ENCODE measurements around the gene LRRC4. TPM values are rescaled to one million over a fixed set of nuclear protein-coding genes. Genes with fewer than 3 reads are reported as not detected.

Gene LRRC4
- total and polyA plus RNA-seq, 5 donors from 2014 or later: 0.06 TPM; not detected in 4

GRCh38 chr7:128074336-128074735, 43.1 kb upstream of the LRRC4 start:
- H3K27ac Mint-ChIP-seq: no peak overlapping the region
- DNase-seq (no peak), ATAC-seq (ENCODE audit: low read depth in 2 of 2) (no peak)
- Histone ChIP-seq H3K27me3 (ENCODE audit: control insufficient read depth, insufficient read depth, low read length) (no peaks in the 10 kb centered on the region), H3K4me3 (ENCODE audit: low read depth, low read length) (no peak overlapping the region), H3K4me1 (ENCODE audit: control insufficient read depth, insufficient read depth, low read length, poor library complexity, severe bottlenecking) (no peaks in the 10 kb centered on the region), H3K9me3 (ENCODE audit: control insufficient read depth in 2 of 2, low read length in 2 of 2) (no peaks in the 10 kb centered on the region), H3K36me3 (ENCODE audit: control insufficient read depth, insufficient read depth, low read length) (peaks cover 16% of the 10 kb centered on the region), H3K27ac (ENCODE audit: insufficient read depth, low read length, poor library complexity, severe bottlenecking) (no peak overlapping the region)
- H3K36me3 Mint-ChIP-seq: peaks cover 17% of the 10 kb centered on the region
- H3K4me1 Mint-ChIP-seq: peaks cover 0 to 10% (median 4%) of the 10 kb centered on the region in 4 donors
- no peaks in the 10 kb centered on the region for H3K9me3 Mint-ChIP-seq
- H3K27me3 Mint-ChIP-seq: no peaks in the 10 kb centered on the region
- no peak overlapping the region for H3K4me3 Mint-ChIP-seq

DNA sequence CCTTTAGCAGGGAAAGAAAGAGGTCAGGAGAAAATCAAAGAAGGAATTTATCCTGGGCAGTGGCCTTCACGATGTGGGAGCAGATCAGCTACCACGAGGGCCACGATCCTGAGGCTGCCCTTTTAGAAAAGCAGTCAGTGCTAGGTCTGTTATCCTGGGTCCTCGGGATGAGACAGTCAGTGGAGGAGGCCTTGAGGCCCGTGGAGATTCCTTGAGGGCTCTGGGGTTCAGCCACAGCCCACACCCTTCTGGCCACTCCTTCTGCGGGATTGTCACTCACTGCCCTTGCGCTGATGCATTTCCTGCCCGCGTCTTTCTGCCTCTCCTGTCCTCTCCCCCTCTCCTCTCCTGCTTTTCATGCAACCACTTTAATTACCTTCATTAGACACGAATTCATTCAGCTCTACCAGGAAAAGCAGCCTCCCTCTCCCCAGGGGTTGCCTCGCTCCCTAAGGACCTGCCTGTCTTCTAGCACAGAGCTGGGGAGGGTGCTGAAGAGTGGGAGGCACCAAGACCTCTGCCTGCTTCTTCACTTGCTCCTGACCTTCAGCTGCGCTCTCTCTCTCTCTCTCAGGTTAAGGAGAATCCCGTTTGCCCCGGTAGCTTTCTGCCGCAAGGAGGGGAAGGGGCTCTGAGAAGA, 42.6 kb upstream of the LRRC4 start:
- Mint-ChIP-seq H3K9me3 (no peaks in the 10 kb centered on the region), H3K4me3 (no peak overlapping the region), H3K36me3 (peaks cover 17% of the 10 kb centered on the region), H3K4me1 (peaks cover 0 to 10% (median 4%) of the 10 kb centered on the region in 4 donors), H3K27ac (peak overlapping the region in 1 of 3 donors; percentile 68), H3K27me3 (no peaks in the 10 kb centered on the region)
- Histone ChIP-seq H3K4me1 (ENCODE audit: control insufficient read depth, insufficient read depth, low read length, poor library complexity, severe bottlenecking) (no peaks in the 10 kb centered on the region), H3K4me3 (ENCODE audit: low read depth, low read length) (no peak overlapping the region), H3K27ac (ENCODE audit: insufficient read depth, low read length, poor library complexity, severe bottlenecking) (no peak overlapping the region), H3K27me3 (ENCODE audit: control insufficient read depth, insufficient read depth, low read length) (no peaks in the 10 kb centered on the region), H3K36me3 (ENCODE audit: control insufficient read depth, insufficient read depth, low read length) (peaks cover 16% of the 10 kb centered on the region), H3K9me3 (ENCODE audit: control insufficient read depth in 2 of 2, low read length in 2 of 2) (no peaks in the 10 kb centered on the region)
- no peak for ATAC-seq (ENCODE audit: low read depth in 2 of 2)
- DNase-seq: no peak

GRCh38 chr7:128071801-128072200, 40.6 kb upstream of the LRRC4 start:
- no peak for ATAC-seq (ENCODE audit: low read depth in 2 of 2)
- no peaks in the 10 kb centered on the region for H3K9me3 ChIP-seq (ENCODE audit: control insufficient read depth in 2 of 2, low read length in 2 of 2)
- H3K4me3 Mint-ChIP-seq: no peak overlapping the region

GRCh38 chr7:128071376-128071775, 40.1 kb upstream of the LRRC4 start:
- Histone ChIP-seq H3K27ac (ENCODE audit: insufficient read depth, low read length, poor library complexity, severe bottlenecking) (no peak overlapping the region), H3K27me3 (ENCODE audit: control insufficient read depth, insufficient read depth, low read length) (no peaks in the 10 kb centered on the region), H3K36me3 (ENCODE audit: control insufficient read depth, insufficient read depth, low read length) (peaks cover 7% of the 10 kb centered on the region), H3K4me1 (ENCODE audit: control insufficient read depth, insufficient read depth, low read length, poor library complexity, severe bottlenecking) (no peaks in the 10 kb centered on the region), H3K9me3 (ENCODE audit: control insufficient read depth in 2 of 2, low read length in 2 of 2) (no peaks in the 10 kb centered on the region), H3K4me3 (ENCODE audit: low read depth, low read length) (no peak overlapping the region)
- H3K9me3 Mint-ChIP-seq: no peaks in the 10 kb centered on the region
- no peak for ATAC-seq (ENCODE audit: low read depth in 2 of 2)
- H3K4me3 Mint-ChIP-seq: no peak overlapping the region
- no peaks in the 10 kb centered on the region for H3K27me3 Mint-ChIP-seq
- H3K36me3 Mint-ChIP-seq: peaks cover 17% of the 10 kb centered on the region
- DNase-seq: no peak
- H3K4me1 Mint-ChIP-seq: peaks cover 0 to 15% (median 5%) of the 10 kb centered on the region in 4 donors
- H3K27ac Mint-ChIP-seq: peak overlapping the region in 1 of 3 donors; percentile 13

More at GRCh38 chr7:128071801-128072200, 40.6 kb upstream of the LRRC4 start:
- Histone ChIP-seq H3K27me3 (ENCODE audit: control insufficient read depth, insufficient read depth, low read length) (no peaks in the 10 kb centered on the region), H3K4me1 (ENCODE audit: control insufficient read depth, insufficient read depth, low read length, poor library complexity, severe bottlenecking) (no peaks in the 10 kb centered on the region), H3K36me3 (ENCODE audit: control insufficient read depth, insufficient read depth, low read length) (peaks cover 10% of the 10 kb centered on the region), H3K4me3 (ENCODE audit: low read depth, low read length) (no peak overlapping the region), H3K27ac (ENCODE audit: insufficient read depth, low read length, poor library complexity, severe bottlenecking) (no peak overlapping the region)
- Mint-ChIP-seq H3K9me3 (no peaks in the 10 kb centered on the region), H3K36me3 (peaks cover 17% of the 10 kb centered on the region), H3K4me1 (peaks cover 0 to 15% (median 5%) of the 10 kb centered on the region in 4 donors), H3K27ac (peak overlapping the region in 1 of 3 donors; percentile 13), H3K27me3 (no peaks in the 10 kb centered on the region)
- DNase-seq: no peak

- peaks cover 0 to 18% (median 10%) of the 10 kb centered on the region in 4 donors for H3K4me1 Mint-ChIP-seq
- no peak for DNase-seq
- no peak overlapping the region for H3K27ac Mint-ChIP-seq
- Histone ChIP-seq H3K9me3 (ENCODE audit: control insufficient read depth in 2 of 2, low read length in 2 of 2) (no peaks in the 10 kb centered on the region), H3K27me3 (ENCODE audit: control insufficient read depth, insufficient read depth, low read length) (no peaks in the 10 kb centered on the region), H3K36me3 (ENCODE audit: control insufficient read depth, insufficient read depth, low read length) (no peaks in the 10 kb centered on the region), H3K4me3 (ENCODE audit: low read depth, low read length) (no peak overlapping the region), H3K27ac (ENCODE audit: insufficient read depth, low read length, poor library complexity, severe bottlenecking) (no peak overlapping the region), H3K4me1 (ENCODE audit: control insufficient read depth, insufficient read depth, low read length, poor library complexity, severe bottlenecking) (no peaks in the 10 kb centered on the region)
- H3K36me3 Mint-ChIP-seq: peaks cover 22% of the 10 kb centered on the region
- H3K9me3 Mint-ChIP-seq: no peaks in the 10 kb centered on the region
- H3K4me3 Mint-ChIP-seq: peak overlapping the region in 1 of 4 donors; percentile 64
- no peak for ATAC-seq (ENCODE audit: low read depth in 2 of 2)
- H3K27me3 Mint-ChIP-seq: no peaks in the 10 kb centered on the region
Observed at GRCh38 chr7:128069373-128070364, 38.4 kb upstream of the LRRC4 start.

GRCh38 chr7:128068785-128069184, 37.5 kb upstream of the LRRC4 start:
- DNase-seq: no peak
- H3K36me3 ChIP-seq (ENCODE audit: control insufficient read depth, insufficient read depth, low read length): no peaks in the 10 kb centered on the region
- no peak overlapping the region for H3K4me3 ChIP-seq (ENCODE audit: low read depth, low read length)
- H3K27me3 ChIP-seq (ENCODE audit: control insufficient read depth, insufficient read depth, low read length): no peaks in the 10 kb centered on the region
- H3K36me3 Mint-ChIP-seq: peaks cover 18% of the 10 kb centered on the region
- H3K4me3 Mint-ChIP-seq: no peak overlapping the region
- no peak overlapping the region for H3K27ac Mint-ChIP-seq
- no peak for ATAC-seq (ENCODE audit: low read depth in 2 of 2)
- no peaks in the 10 kb centered on the region for H3K9me3 Mint-ChIP-seq
- H3K9me3 ChIP-seq (ENCODE audit: control insufficient read depth in 2 of 2, low read length in 2 of 2): no peaks in the 10 kb centered on the region
- H3K27ac ChIP-seq (ENCODE audit: insufficient read depth, low read length, poor library complexity, severe bottlenecking): no peak overlapping the region
- no peaks in the 10 kb centered on the region for H3K27me3 Mint-ChIP-seq
- H3K4me1 Mint-ChIP-seq: peaks cover 0 to 18% (median 14%) of the 10 kb centered on the region in 4 donors
- H3K4me1 ChIP-seq (ENCODE audit: control insufficient read depth, insufficient read depth, low read length, poor library complexity, severe bottlenecking): no peaks in the 10 kb centered on the region

DNA sequence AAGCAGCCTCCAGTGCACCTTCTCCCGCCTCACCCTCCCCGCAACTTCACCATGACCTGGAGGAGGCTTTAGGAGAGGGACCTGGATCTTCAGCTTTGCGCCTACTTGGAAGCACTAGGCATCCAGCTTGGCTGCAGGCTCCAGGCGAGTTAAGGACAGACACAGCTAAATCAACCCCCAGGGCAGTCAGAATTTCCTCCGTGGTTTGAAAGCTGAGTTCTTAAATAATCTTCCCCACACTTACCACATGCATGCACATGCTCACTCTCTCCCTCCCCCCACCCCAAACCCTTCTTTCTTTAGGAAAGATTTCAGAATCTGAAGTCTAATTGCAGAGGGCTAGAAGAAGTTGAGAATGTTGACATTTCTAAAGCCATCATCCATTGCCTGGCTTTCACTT, 36.7 kb upstream of the LRRC4 start:
- Histone ChIP-seq H3K27me3 (ENCODE audit: control insufficient read depth, insufficient read depth, low read length) (no peaks in the 10 kb centered on the region), H3K4me3 (ENCODE audit: low read depth, low read length) (no peak overlapping the region), H3K27ac (ENCODE audit: insufficient read depth, low read length, poor library complexity, severe bottlenecking) (no peak overlapping the region), H3K4me1 (ENCODE audit: control insufficient read depth, insufficient read depth, low read length, poor library complexity, severe bottlenecking) (no peaks in the 10 kb centered on the region), H3K9me3 (ENCODE audit: control insufficient read depth in 2 of 2, low read length in 2 of 2) (no peaks in the 10 kb centered on the region), H3K36me3 (ENCODE audit: control insufficient read depth, insufficient read depth, low read length) (no peaks in the 10 kb centered on the region)
- H3K4me3 Mint-ChIP-seq: no peak overlapping the region
- H3K27me3 Mint-ChIP-seq: no peaks in the 10 kb centered on the region
- no peak overlapping the region for H3K27ac Mint-ChIP-seq
- no peak for ATAC-seq (ENCODE audit: low read depth in 2 of 2)
- DNase-seq: no peak
- peaks cover 0 to 18% (median 14%) of the 10 kb centered on the region in 4 donors for H3K4me1 Mint-ChIP-seq
- H3K36me3 Mint-ChIP-seq: peaks cover 18% of the 10 kb centered on the region
- H3K9me3 Mint-ChIP-seq: no peaks in the 10 kb centered on the region
